Measurements from ENCODE around the gene PITRM1.
A peak's percentile ranks its signal among the peaks of the same experiment; 100 is the strongest.

PITRM1 gene

DNA sequence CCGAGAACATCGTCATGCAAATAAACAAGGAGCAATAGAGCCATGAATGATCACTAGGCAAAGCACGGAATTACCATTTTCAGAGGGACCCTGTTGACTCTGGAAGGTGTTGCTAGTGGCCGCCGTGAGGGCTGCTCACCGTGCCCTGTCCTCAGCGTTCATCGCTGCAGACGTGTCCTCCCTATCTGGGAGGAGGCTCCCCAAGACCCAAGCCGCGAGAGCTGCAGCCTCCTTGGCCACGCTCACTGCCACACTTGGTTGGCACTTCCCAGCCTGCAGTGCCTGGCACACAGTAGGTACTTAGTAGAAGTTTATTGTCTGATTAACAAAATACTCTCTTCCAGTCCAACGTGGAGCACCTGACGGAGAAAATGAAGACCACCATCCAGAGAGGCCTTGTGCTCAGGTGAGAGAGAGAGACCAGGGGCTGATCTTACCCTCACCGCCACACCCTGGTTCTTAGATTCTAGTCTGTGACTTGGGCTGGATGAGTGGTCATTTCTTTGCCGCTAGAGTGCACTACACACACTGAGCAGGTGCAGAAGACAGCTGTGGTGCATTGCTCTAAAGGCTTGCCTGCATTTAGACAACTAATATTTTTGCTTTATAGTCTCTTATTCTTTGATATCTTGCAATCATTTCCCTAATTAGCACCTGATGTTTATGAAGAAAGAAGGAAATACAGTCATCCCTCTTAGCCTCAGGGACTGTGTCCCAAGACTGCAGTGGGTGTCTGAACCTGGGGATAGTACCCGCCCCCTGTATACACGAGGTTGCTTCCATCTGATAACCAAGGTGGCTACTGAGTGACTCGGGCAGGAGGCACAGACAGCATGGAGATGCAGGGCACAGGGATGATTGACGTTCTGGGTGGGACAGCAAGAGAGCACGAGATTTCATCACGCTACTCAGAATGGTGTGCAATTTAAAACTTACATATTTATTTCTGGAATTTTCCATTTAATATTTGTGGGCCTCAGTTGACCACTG, 40.3 kb downstream of the PITRM1 start:
- DNase-seq (ENCODE audit: insufficient read length, low spot score) (no peak), FAIRE-seq (no peak)

DNA sequence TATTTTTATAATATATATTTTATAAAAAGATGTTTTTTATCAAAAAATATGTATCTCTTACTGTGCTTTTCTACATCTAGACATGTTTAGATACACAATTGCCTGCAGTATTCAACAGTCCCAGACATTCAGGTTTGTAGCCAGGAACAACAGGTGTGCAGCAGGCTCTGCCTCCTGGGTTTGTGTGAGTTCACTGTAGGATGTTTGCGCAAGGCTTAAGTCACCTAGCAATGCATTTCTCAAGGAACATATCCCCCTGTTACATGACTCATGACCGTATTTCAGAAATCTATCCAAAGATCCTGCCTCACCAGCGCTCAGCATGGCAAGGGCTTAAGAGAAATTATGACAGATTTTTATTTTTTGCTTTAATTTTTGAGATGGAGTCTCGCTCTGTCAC, 41.5 kb downstream of the PITRM1 start:
- no peak for FAIRE-seq
- DNase-seq (ENCODE audit: insufficient read length, low spot score) = no peak
- no peak for TF ChIP-seq POLR2A (IDR thresholded peaks at IDR 0.05; ENCODE audit: low read depth, low read length)

More for the DNA sequence above, 40.3 kb downstream of the PITRM1 start:
- no peak for TF ChIP-seq POLR2A (IDR thresholded peaks at IDR 0.05; ENCODE audit: low read depth, low read length)

DNA sequence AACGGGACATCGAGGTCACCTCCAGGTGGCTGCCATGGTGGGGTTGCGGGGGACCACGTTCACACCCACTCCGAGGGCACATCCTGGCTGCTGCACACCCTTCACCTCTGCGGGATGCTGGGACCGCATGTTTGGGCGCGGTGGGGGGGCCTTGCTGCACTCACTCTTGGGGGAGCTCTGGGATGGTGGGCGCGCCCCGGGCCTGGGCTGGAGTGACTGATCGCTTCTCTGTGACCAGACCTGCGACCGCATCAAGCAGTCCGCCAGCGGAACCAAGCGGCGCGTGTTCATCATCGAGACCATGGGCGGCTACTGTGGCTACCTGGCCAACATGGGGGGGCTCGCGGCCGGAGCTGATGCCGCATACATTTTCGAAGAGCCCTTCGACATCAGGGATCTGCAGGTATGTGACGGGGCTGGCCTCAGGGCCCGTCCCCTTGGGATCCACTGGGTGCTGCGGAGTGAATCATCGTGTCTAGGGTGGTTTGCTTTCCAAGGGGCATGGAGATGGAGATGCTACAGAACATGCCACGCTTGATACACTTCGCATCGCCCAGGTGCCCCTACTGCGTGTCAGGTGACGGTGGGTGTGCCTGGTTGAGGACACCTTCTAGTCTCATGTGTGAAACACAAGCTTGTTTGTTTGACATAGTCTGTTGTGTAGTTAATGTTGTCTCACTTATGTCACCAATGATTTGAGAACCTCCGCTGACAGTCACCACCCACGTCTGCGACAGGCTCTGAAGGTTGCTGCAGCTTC, 42.8 kb downstream of the PITRM1 start:
- DNase-seq (ENCODE audit: insufficient read length, low spot score) (no peak), FAIRE-seq (no peak)
- no peak for TF ChIP-seq POLR2A (IDR thresholded peaks at IDR 0.05; ENCODE audit: low read depth, low read length)

DNA sequence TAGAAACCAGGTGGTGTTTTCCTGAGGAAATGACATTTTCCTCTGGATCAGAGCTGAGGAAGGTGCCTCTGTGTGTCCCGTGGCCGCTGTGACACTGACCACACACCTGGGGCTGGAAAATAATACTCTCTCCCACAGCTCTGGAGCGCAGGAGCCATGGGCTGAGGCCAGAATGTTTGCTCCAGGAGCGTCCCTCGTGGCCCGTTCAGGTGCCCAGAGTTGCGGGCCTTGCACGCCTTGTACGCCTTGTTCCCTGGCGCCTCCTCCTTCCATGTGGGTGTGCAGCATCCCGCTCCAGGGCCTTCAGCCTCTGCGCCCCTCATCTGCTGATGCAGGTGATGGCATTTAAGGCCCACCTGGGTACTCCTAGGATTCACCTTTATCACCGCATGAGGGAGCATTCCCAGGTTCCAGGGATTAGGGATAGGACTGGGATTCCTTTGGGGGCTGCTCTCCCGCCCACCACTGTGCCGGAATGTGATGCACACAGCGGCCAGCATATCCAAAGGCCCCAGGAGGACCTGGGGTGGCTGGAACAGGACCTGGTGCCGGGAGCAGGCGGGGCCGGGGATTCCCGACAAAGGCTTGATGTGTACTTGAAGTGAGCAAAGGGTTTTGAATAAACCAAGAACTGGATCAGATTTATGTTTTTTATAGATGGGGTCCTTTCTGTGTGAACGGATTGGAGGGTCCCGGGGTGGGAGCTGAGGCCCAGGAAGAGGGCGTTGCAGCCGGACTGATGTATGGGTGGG, 44.0 kb downstream of the PITRM1 start:
- TF ChIP-seq POLR2A (IDR thresholded peaks at IDR 0.05; ENCODE audit: low read depth, low read length) = no peak
- FAIRE-seq (no peak), DNase-seq (ENCODE audit: insufficient read length, low spot score) (no peak)

DNA sequence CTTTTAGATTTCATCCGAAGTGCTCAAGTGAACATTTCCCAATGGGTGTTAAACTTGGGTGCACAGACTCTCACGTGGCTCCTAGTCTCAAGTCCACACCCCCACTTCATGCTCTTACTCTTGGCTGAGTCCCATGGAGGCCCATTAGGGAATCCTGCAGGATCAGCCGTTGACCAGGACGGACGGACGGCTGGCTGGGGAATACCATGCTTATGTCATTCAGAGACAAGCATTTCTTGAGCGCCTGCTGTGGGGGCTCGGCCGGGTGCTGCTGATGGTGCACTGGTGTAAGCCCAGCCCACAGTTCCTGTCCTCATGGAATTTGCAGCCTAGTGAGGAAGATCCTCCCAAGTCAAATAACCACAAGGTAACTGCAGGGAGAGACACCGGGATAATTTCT, 44.7 kb downstream of the PITRM1 start:
- no peak for DNase-seq (ENCODE audit: insufficient read length, low spot score)
- FAIRE-seq = no peak
- no peak for TF ChIP-seq POLR2A (IDR thresholded peaks at IDR 0.05; ENCODE audit: low read depth, low read length)

DNA sequence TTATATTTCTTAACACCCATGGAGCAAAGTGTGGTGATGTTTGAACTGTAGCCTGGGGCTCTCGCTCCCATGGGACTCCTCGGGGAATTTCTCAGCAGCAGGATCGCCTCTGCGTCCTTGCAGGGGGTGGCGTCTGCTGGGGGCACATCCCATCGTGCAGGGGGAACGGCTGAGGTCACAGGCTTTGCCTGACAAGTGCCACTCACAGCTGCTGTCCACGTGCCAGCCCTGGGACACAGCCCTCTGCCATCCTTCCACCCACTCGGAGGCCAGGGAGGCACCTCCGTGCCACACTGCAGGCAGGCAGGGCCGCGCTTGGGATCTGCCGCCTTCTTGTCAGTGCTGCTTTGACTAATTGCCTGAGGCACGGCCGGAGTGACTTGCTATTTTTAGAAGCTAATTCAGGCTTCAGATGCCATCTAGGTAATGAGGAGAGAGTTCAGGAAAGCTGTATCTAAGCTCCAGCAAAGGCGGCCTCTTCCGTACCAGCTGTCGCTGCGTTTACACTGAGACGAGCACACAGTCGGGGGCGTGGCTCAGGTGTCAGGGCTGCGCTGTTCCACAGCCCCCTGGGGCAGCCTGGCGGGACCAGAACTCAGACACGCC, 45.7 kb downstream of the PITRM1 start:
- no peak for TF ChIP-seq POLR2A (IDR thresholded peaks at IDR 0.05; ENCODE audit: low read depth, low read length)
- no peak for FAIRE-seq
- DNase-seq (ENCODE audit: insufficient read length, low spot score) = no peak

DNA sequence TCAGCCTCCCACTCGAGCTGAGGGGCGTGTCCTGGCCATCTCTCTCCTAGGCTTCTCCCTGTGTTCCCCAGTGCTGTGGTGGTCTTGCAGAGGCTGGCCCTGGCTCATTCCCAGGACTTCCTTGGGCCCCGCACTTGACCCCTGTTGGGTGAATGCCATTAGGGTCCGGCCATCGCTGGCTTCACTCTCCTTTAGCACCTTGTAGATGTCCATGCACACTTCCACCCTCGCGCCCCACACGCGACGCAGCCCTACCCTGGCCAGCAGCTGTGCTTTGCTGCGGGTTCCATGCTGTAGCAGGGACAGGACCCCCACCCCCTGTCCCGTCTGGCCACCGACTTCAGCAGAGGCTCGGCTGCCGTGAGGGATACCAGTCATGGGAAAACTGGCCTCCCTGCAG, 46.3 kb downstream of the PITRM1 start:
- FAIRE-seq (no peak), DNase-seq (ENCODE audit: insufficient read length, low spot score) (no peak)
- TF ChIP-seq POLR2A (IDR thresholded peaks at IDR 0.05; ENCODE audit: low read depth, low read length) = no peak

DNA sequence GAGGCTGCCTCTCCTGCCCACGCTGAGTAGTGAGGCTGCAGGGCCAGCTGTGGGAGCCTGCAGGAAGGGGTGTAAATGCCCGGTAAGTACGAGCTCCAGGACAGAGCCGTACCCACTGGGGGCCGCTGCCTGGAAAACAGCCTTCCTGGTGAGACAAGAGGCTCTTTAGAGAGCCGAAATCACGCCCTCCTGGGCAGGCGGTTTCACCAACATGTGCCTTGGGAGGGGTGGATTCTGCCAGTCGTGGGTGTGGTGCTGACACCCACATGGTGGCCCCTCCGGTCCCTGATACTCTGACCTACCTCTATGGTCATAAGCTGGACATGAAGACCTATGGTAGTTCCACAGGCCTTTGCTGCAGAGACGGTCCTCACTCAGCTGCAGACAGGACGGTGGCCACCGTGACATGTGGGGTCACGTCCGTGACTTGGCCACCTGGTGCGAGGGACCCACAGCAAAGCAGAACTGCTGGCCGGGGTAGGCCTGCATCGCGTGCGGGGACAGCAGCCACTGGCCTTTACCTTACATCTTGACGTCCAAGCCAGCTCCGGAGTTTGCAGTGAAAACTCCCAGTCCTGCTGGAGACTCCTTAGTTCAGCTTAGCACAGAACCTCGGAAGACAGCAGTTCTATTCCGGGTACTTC, 46.9 kb downstream of the PITRM1 start:
- no peak for FAIRE-seq
- no peak for TF ChIP-seq POLR2A (IDR thresholded peaks at IDR 0.05; ENCODE audit: low read depth, low read length)
- no peak for DNase-seq (ENCODE audit: insufficient read length, low spot score)

DNA sequence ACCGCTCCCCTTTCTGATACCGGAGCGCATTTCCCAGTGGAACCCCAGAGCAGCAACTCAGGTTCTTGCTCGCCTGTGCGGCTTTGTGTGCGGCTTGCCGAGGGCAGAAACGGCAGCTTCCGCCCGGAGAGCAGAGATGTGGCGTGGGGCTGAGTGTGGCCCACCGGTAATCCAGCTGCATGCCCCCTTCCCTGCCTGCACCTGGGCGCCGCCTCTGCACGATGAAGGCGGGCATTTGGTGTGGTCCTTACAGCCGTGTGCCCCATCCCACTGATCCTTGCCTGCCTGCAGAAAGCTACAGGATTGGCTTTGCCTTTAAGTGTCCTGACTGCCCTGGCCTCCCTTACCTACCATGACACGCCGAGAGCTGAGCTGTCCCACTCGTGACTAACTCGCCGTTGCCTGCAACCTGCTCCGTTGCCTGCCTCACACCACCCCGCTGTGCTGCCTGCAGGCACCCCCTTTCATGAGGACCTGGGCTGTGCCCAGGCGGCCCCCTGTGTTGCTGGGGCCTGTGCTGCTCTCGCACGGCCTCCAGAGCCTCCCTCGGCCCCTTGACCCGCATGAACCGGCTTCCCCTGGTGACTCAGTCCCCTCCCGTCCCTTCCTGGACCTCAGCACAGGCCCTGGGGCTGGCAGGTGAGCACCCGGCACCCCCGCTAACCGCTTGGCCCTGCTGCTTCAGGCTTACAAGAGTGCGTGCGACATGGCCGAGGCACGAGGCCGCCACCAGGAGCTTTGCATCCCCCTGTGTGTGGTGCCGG, 48.0 kb downstream of the PITRM1 start:
- no peak for TF ChIP-seq POLR2A (IDR thresholded peaks at IDR 0.05; ENCODE audit: low read depth, low read length)
- no peak for FAIRE-seq
- DNase-seq (ENCODE audit: insufficient read length, low spot score) = no peak

DNA sequence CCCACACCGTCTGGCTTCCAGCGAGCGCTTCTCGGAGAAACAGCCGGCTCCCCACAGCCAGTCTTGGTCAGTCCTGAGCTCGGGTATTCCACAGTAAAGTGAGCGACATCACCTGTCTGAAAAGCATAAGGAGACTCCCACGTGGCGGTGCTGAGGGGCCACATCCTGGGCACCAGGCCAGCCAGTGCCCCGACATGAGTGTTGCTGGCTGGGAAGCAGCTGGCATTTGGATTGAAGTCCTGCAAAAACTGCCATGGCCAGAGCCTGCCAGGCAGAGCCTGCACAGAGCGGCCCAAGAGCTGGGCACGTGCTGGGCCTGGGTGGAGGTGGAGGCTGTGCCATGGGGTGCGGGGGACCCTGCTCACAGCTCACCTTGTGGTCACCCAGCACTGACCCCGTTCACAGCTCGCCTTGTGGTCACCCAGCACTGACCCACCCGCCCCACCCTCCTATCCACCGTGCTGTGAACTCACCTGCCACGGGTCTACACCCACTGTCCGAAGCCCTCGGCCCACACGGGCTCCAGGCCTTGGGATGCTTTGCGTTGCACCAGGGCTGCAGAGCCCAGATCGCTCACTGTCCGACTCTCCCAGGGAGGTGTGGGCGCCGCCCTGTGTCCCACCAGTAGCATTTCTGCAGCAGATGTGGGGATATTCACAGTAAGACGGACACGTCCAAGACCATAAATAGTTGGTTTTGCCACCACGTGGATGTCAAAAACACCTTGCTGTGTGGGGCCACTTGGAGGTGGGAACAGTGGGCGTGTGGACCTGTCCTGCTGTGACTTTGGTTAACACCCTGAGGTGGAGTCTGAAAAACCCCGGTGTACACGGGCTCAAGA, 48.8 kb downstream of the PITRM1 start:
- DNase-seq (ENCODE audit: insufficient read length, low spot score) (no peak), FAIRE-seq (no peak)
- TF ChIP-seq POLR2A (IDR thresholded peaks at IDR 0.05; ENCODE audit: low read depth, low read length) = no peak

DNA sequence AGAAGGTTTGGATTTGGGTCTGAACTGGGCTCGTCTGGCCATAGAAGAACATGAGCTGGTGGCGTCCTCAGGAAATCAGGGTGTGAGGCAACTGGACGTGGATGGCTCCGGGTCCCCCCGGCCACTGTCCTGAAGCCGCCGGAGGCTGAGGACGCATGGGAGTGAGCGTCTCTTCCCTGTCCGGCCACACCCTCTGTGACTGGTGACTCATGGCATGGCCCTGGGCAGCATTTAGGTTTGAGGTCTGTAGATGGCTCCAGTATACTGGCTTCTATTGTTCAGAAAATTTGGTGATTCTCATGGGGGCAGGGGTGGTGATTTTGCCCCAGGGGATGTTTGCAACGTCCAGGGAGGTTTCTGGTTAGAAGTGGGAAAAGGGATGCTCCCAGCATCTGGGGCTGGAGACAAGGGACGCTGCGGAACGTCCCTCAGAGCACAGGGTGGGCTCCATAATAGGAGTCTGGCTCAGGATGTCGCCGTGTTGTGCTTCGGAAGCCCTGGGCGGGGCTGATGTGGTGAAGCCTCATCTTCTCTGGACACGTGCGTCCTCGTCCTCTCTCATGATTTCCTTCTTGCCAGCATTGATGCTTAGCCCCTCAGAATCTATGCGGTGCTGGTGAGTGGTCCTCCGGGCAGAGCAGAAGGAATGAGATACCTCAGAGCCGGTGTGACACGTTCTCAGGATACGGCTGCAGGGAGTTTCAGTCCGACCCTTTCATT, 49.9 kb downstream of the PITRM1 start:
- FAIRE-seq = no peak
- no peak for TF ChIP-seq POLR2A (IDR thresholded peaks at IDR 0.05; ENCODE audit: low read depth, low read length)
- DNase-seq (ENCODE audit: insufficient read length, low spot score) = peak; percentile 64
